ENCODE results near the gene WDR70.

WDR70 gene

GRCh38 chr5:37717613-37718431 is 338.7 kb downstream of the WDR70 start:
- no peak for DNase-seq (ENCODE audit: low read depth in 1 of 2, low spot score in 1 of 2)

GRCh38 chr5:37720550-37720952 is 341.4 kb downstream of the WDR70 start:
- DNase-seq (ENCODE audit: low read depth in 1 of 2, low spot score in 1 of 2), result no peak

GRCh38 chr5:37721447-37721871 is 342.3 kb downstream of the WDR70 start:
- DNase-seq (ENCODE audit: low read depth in 1 of 2, low spot score in 1 of 2), result no peak

GRCh38 chr5:37722236-37723161 is 343.4 kb downstream of the WDR70 start:
- no peak for DNase-seq (ENCODE audit: low read depth in 1 of 2, low spot score in 1 of 2)

- DNase-seq (ENCODE audit: low read depth in 1 of 2, low spot score in 1 of 2), result no peak
Measured at GRCh38 chr5:37723162-37723961, 344.2 kb downstream of the WDR70 start.

- DNase-seq (ENCODE audit: low read depth in 1 of 2, low spot score in 1 of 2), result no peak
Measured at GRCh38 chr5:37724395-37725125, 345.4 kb downstream of the WDR70 start.

- DNase-seq (ENCODE audit: low read depth in 1 of 2, low spot score in 1 of 2), result no peak
Measured at GRCh38 chr5:37725185-37725584, 346.1 kb downstream of the WDR70 start.

GRCh38 chr5:37727238-37727637 is 348.1 kb downstream of the WDR70 start:
- DNase-seq (ENCODE audit: low read depth in 1 of 2, low spot score in 1 of 2), result no peak

- no peak for DNase-seq (ENCODE audit: low read depth in 1 of 2, low spot score in 1 of 2)
Measured at GRCh38 chr5:37730896-37731455, 351.9 kb downstream of the WDR70 start.

GRCh38 chr5:37734114-37734513 is 355.0 kb downstream of the WDR70 start:
- no peak for DNase-seq (ENCODE audit: low read depth in 1 of 2, low spot score in 1 of 2)

- DNase-seq (ENCODE audit: low read depth in 1 of 2, low spot score in 1 of 2), result no peak
Measured at GRCh38 chr5:37735649-37736347, 356.7 kb downstream of the WDR70 start.

GRCh38 chr5:37736397-37736796 is 357.3 kb downstream of the WDR70 start:
- DNase-seq (ENCODE audit: low read depth in 1 of 2, low spot score in 1 of 2), result no peak

- no peak for DNase-seq (ENCODE audit: low read depth in 1 of 2, low spot score in 1 of 2)
Measured at GRCh38 chr5:37737326-37738056, 358.4 kb downstream of the WDR70 start.

GRCh38 chr5:37738057-37738691 is 359.1 kb downstream of the WDR70 start:
- no peak for DNase-seq (ENCODE audit: low read depth in 1 of 2, low spot score in 1 of 2)

- DNase-seq (ENCODE audit: low read depth in 1 of 2, low spot score in 1 of 2), result no peak
Measured at GRCh38 chr5:37738865-37739488, 359.9 kb downstream of the WDR70 start.

GRCh38 chr5:37739817-37740261 is 360.7 kb downstream of the WDR70 start:
- DNase-seq (ENCODE audit: low read depth in 1 of 2, low spot score in 1 of 2), result no peak

- no peak for DNase-seq (ENCODE audit: low read depth in 1 of 2, low spot score in 1 of 2)
Measured at GRCh38 chr5:37740331-37741066, 361.4 kb downstream of the WDR70 start.

All from activated T-helper 1 cell treated with anti-CD3 and anti-CD28 coated beads, Interleukin-2, amount 50 U/mL, for 16 hours (primary cell).